HEK293 (cell line): ENCODE measurements around the gene RRAGB.

Source experiments
- CTCF ChIA-PET: fragments of 350-600 bp; formaldehyde crosslinking; extraction: SDS; loops from one replicate; lab custom pipeline; 2021; ENCODE audit warnings: antibody characterized with exemption; lab: Yijun Ruan, JAX
- POLR2A ChIA-PET: fragments of 300-600 bp; formaldehyde crosslinking; extraction: SDS; loops from one replicate; lab custom pipeline; 2020; ENCODE audit warnings: antibody characterized with exemption, inconsistent platforms; lab: Yijun Ruan, JAX
- H3K27ac ChIP-seq: fragments of 200-500 bp; sonication (Bioruptor generic); 2 replicates; pipeline ENCODE4 v1.5.1; 2014; ENCODE audit warnings: low read depth, low read length, control low read depth, inconsistent platforms; ENCODE audit errors: extremely low read depth
- H3K36me3 ChIP-seq, 2 experiments: fragments of 200-500 bp in 1 of 2; sonication (Bioruptor generic) in 1 of 2; 1 replicate in 1 of 2; 2 replicates in 1 of 2; pipeline ENCODE4 v1.5.1; 2014 to 2017; ENCODE audit warnings: inconsistent platforms in 2 of 2, low read length in 2 of 2; ENCODE audit not compliant: control insufficient read depth in 2 of 2, insufficient read depth in 1 of 2
- H3K4me1 ChIP-seq: fragments of 200-500 bp; sonication (Bioruptor generic); 2 replicates; pipeline ENCODE4 v1.5.1; 2014; ENCODE audit warnings: mild to moderate bottlenecking, low read length, inconsistent platforms; ENCODE audit not compliant: control insufficient read depth, insufficient read depth
- H3K4me3 ChIP-seq: 2 replicates; pipeline ENCODE4 v1.5.1; 2011; ENCODE audit warnings: low read depth, mild to moderate bottlenecking, control low read depth, low read length, moderate library complexity
- H3K9me3 ChIP-seq: fragments of 200-500 bp; sonication (Bioruptor generic); 2 replicates; pipeline ENCODE4 v1.5.1; 2014; ENCODE audit warnings: low read depth, low read length, inconsistent platforms; ENCODE audit not compliant: control insufficient read depth, insufficient read depth
- BCL11B ChIP-seq: fragments of 450-650 bp; formaldehyde crosslinking; IDR thresholded peaks from 2 replicates; pipeline ENCODE4 v1.5.1; 2016; ENCODE audit warnings: low read depth, missing biosample characterization, missing genetic modification characterization
- GFI1B ChIP-seq: fragments of 450-650 bp; formaldehyde crosslinking; IDR thresholded peaks from 2 replicates; pipeline ENCODE4 v1.5.1; 2016; ENCODE audit warnings: missing biosample characterization, missing genetic modification characterization
- ZNF114 ChIP-seq: fragments of 450-650 bp; formaldehyde crosslinking; IDR thresholded peaks from 2 replicates; pipeline ENCODE4 v1.5.0; 2017; ENCODE audit warnings: missing biosample characterization, missing genetic modification characterization
- ZNF174 ChIP-seq: fragments of 450-650 bp; formaldehyde crosslinking; IDR thresholded peaks from 2 replicates; pipeline ENCODE4 v1.5.0; 2017; ENCODE audit warnings: missing biosample characterization, mild to moderate bottlenecking, missing genetic modification characterization
- ZNF335 ChIP-seq: fragments of 450-650 bp; formaldehyde crosslinking; conservative IDR thresholded peaks from 2 replicates; pipeline ENCODE4 v1.5.1; 2016; ENCODE audit warnings: missing biosample characterization, missing genetic modification characterization
- ZNF391 ChIP-seq: fragments of 450-650 bp; formaldehyde crosslinking; IDR thresholded peaks from 2 replicates; pipeline ENCODE4 v1.5.1; 2016; ENCODE audit warnings: low read depth, missing biosample characterization, missing genetic modification characterization, borderline replicate concordance
- ZNF514 ChIP-seq: fragments of 450-650 bp; formaldehyde crosslinking; IDR thresholded peaks from 2 replicates; pipeline ENCODE4 v1.5.1; 2016; ENCODE audit warnings: missing biosample characterization, missing genetic modification characterization
- ZNF548 ChIP-seq: fragments of 450-650 bp; formaldehyde crosslinking; IDR thresholded peaks from 2 replicates; pipeline ENCODE4 v1.5.1; 2016; ENCODE audit warnings: missing biosample characterization, missing genetic modification characterization
- ZNF596 ChIP-seq: fragments of 450-650 bp; IDR thresholded peaks from 2 replicates; pipeline ENCODE4 v1.5.0; 2018; ENCODE audit warnings: missing biosample characterization, mild to moderate bottlenecking, missing genetic modification characterization, moderate library complexity
- ZNF768 ChIP-seq: fragments of 450-650 bp; formaldehyde crosslinking; IDR thresholded peaks from 2 replicates; pipeline ENCODE4 v1.5.1; 2018; ENCODE audit warnings: missing biosample characterization, mild to moderate bottlenecking, missing genetic modification characterization
- ZNF776 ChIP-seq: fragments of 450-650 bp; formaldehyde crosslinking; IDR thresholded peaks from 2 replicates; pipeline ENCODE4 v1.5.0; 2017; ENCODE audit warnings: missing biosample characterization, missing genetic modification characterization, borderline replicate concordance
- TF ChIP-seq, protein P1 (sequence below): fragments of 450-650 bp; formaldehyde crosslinking; IDR thresholded peaks from 2 replicates; pipeline ENCODE4 v1.5.1; 2016; ENCODE audit warnings: missing biosample characterization, missing genetic modification characterization
- TF ChIP-seq, protein P2 (sequence below): fragments of 450-650 bp; IDR thresholded peaks from 2 replicates; pipeline ENCODE4 v1.5.1; 2018; ENCODE audit warnings: missing biosample characterization, mild to moderate bottlenecking, missing genetic modification characterization
- TF ChIP-seq, protein P3 (sequence below): fragments of 450-650 bp; formaldehyde crosslinking; IDR thresholded peaks from 2 replicates; pipeline ENCODE4 v1.5.1; 2016; ENCODE audit warnings: missing biosample characterization, missing genetic modification characterization
- TF ChIP-seq, protein P4 (sequence below): fragments of 450-650 bp; formaldehyde crosslinking; IDR thresholded peaks from 2 replicates; pipeline ENCODE4 v1.5.1; 2017; ENCODE audit warnings: missing biosample characterization, missing genetic modification characterization
- TF ChIP-seq, protein P5 (sequence below): fragments of 450-650 bp; formaldehyde crosslinking; IDR thresholded peaks from 2 replicates; pipeline ENCODE4 v1.5.1; 2016; ENCODE audit warnings: missing biosample characterization, missing genetic modification characterization
- TF ChIP-seq, protein P6 (sequence below): fragments of 450-650 bp; IDR thresholded peaks from 2 replicates; pipeline ENCODE4 v1.5.1; 2018; ENCODE audit warnings: missing biosample characterization, missing genetic modification characterization
- TF ChIP-seq, protein P7 (sequence below): fragments of 450-650 bp; formaldehyde crosslinking; IDR thresholded peaks from 2 replicates; pipeline ENCODE4 v1.5.1; 2017; ENCODE audit warnings: missing biosample characterization, missing genetic modification characterization

Gene RRAGB

DNA sequence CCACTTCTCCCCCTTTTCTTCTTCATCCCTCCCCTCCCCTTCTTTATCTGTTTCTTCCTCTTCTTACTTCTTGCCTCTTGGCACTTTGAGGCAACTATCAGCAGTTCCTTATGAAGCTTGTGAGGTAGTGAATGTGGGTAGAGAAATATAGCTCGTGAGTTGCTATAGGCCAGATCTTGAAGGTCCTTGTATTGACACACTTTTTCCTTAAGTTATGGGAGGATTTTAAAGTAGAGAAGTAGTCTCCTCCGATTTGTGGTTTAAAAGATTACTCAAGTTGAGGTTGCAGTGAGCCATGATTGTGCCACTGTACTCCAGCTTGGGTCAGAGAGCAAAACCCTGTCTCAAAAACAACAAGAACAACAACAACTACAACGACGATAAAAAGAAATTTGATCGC is 3.4 kb upstream of the RRAGB start:
- no peaks in the 10 kb centered on the region for H3K36me3 ChIP-seq
- POLR2A ChIA-PET: no interaction called here
- H3K4me3 ChIP-seq: no peak overlapping the region
- no peaks in the 10 kb centered on the region for H3K4me1 ChIP-seq
- peaks cover 2% of the 10 kb centered on the region for H3K9me3 ChIP-seq
- TF ChIP-seq, protein P1, sequence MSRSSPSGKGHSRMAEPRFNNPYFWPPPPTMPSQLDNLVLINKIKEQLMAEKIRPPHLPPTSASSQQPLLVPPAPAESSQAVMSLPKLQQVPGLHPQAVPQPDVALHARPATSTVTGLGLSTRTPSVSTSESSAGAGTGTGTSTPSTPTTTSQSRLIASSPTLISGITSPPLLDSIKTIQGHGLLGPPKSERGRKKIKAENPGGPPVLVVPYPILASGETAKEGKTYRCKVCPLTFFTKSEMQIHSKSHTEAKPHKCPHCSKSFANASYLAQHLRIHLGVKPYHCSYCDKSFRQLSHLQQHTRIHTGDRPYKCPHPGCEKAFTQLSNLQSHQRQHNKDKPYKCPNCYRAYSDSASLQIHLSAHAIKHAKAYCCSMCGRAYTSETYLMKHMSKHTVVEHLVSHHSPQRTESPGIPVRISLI: no peak
- TF ChIP-seq ZNF514 (tag by site-specific recombination) (no peak), ZNF335 (tag by site-specific recombination) (no peak), ZNF548 (tag by site-specific recombination) (no peak), ZNF391 (tag by site-specific recombination) (no peak), ZNF768 (tag by site-specific recombination) (no peak), GFI1B (tag by site-specific recombination) (no peak), ZNF596 (tag by site-specific recombination) (no peak), ZNF114 (tag by site-specific recombination) (no peak), ZNF776 (tag by site-specific recombination) (no peak), ZNF174 (tag by site-specific recombination) (no peak)
- TF ChIP-seq, protein P2, sequence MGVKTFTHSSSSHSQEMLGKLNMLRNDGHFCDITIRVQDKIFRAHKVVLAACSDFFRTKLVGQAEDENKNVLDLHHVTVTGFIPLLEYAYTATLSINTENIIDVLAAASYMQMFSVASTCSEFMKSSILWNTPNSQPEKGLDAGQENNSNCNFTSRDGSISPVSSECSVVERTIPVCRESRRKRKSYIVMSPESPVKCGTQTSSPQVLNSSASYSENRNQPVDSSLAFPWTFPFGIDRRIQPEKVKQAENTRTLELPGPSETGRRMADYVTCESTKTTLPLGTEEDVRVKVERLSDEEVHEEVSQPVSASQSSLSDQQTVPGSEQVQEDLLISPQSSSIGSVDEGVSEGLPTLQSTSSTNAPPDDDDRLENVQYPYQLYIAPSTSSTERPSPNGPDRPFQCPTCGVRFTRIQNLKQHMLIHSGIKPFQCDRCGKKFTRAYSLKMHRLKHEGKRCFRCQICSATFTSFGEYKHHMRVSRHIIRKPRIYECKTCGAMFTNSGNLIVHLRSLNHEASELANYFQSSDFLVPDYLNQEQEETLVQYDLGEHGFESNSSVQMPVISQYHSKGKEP (tag by site-specific recombination): no peak
- TF ChIP-seq, protein P3, sequence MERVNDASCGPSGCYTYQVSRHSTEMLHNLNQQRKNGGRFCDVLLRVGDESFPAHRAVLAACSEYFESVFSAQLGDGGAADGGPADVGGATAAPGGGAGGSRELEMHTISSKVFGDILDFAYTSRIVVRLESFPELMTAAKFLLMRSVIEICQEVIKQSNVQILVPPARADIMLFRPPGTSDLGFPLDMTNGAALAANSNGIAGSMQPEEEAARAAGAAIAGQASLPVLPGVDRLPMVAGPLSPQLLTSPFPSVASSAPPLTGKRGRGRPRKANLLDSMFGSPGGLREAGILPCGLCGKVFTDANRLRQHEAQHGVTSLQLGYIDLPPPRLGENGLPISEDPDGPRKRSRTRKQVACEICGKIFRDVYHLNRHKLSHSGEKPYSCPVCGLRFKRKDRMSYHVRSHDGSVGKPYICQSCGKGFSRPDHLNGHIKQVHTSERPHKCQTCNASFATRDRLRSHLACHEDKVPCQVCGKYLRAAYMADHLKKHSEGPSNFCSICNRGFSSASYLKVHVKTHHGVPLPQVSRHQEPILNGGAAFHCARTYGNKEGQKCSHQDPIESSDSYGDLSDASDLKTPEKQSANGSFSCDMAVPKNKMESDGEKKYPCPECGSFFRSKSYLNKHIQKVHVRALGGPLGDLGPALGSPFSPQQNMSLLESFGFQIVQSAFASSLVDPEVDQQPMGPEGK: no peak
- TF ChIP-seq, protein P4, sequence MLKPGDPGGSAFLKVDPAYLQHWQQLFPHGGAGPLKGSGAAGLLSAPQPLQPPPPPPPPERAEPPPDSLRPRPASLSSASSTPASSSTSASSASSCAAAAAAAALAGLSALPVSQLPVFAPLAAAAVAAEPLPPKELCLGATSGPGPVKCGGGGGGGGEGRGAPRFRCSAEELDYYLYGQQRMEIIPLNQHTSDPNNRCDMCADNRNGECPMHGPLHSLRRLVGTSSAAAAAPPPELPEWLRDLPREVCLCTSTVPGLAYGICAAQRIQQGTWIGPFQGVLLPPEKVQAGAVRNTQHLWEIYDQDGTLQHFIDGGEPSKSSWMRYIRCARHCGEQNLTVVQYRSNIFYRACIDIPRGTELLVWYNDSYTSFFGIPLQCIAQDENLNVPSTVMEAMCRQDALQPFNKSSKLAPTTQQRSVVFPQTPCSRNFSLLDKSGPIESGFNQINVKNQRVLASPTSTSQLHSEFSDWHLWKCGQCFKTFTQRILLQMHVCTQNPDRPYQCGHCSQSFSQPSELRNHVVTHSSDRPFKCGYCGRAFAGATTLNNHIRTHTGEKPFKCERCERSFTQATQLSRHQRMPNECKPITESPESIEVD (tag by site-specific recombination): no peak
- TF ChIP-seq, protein P5, sequence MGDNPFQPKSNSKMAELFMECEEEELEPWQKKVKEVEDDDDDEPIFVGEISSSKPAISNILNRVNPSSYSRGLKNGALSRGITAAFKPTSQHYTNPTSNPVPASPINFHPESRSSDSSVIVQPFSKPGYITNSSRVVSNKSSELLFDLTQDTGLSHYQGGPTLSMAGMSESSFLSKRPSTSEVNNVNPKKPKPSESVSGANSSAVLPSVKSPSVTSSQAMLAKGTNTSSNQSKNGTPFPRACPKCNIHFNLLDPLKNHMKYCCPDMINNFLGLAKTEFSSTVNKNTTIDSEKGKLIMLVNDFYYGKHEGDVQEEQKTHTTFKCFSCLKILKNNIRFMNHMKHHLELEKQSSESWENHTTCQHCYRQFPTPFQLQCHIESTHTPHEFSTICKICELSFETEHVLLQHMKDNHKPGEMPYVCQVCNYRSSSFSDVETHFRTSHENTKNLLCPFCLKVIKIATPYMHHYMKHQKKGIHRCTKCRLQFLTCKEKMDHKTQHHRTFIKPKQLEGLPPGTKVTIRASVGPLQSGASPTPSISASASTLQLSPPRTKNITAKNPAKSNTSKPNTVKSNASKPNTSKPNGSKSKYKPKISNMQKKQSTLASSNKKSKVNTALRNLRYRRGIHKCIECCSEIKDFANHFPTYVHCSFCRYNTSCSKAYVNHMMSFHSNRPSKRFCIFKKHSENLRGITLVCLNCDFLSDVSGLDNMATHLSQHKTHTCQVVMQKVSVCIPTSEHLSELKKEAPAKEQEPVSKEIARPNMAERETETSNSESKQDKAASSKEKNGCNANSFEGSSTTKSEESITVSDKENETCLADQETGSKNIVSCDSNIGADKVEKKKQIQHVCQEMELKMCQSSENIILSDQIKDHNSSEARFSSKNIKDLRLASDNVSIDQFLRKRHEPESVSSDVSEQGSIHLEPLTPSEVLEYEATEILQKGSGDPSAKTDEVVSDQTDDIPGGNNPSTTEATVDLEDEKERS: no peak
- TF ChIP-seq, all 188 proteins: peak for 0
- H3K27ac ChIP-seq: no peak overlapping the region
- CTCF ChIA-PET: no interaction called here

DNA sequence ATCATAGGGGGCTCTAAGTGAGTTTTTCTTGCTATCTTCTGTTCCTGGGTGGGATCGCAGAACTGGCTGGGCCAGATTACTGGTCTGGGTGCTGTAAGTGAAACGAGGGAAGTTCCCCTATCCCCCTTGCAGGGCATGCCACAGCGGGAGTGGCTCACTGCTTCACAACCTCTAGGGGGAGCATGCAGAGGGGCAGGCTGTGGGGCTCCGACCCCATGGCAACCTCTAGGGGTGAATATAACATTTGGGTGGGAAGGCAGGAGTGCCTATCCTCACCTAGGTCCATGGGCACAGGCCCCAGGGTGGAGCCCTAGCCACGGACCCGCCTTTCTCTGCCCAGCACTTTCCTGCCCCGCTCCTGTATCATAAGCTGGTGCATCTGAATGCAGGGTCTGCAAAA is 1.7 kb upstream of the RRAGB start:
- no peak overlapping the region for H3K27ac ChIP-seq
- H3K9me3 ChIP-seq: no peaks in the 10 kb centered on the region; the same call in 1 of the 2 replicates
- H3K4me3 ChIP-seq: no peak overlapping the region
- ChIA-PET POLR2A (no interaction called here), CTCF (no interaction called here)
- TF ChIP-seq, protein P6, sequence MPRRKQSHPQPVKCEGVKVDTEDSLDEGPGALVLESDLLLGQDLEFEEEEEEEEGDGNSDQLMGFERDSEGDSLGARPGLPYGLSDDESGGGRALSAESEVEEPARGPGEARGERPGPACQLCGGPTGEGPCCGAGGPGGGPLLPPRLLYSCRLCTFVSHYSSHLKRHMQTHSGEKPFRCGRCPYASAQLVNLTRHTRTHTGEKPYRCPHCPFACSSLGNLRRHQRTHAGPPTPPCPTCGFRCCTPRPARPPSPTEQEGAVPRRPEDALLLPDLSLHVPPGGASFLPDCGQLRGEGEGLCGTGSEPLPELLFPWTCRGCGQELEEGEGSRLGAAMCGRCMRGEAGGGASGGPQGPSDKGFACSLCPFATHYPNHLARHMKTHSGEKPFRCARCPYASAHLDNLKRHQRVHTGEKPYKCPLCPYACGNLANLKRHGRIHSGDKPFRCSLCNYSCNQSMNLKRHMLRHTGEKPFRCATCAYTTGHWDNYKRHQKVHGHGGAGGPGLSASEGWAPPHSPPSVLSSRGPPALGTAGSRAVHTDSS (tag by site-specific recombination): no peak
- TF ChIP-seq BCL11B (tag by site-specific recombination): no peak
- TF ChIP-seq, protein P7, sequence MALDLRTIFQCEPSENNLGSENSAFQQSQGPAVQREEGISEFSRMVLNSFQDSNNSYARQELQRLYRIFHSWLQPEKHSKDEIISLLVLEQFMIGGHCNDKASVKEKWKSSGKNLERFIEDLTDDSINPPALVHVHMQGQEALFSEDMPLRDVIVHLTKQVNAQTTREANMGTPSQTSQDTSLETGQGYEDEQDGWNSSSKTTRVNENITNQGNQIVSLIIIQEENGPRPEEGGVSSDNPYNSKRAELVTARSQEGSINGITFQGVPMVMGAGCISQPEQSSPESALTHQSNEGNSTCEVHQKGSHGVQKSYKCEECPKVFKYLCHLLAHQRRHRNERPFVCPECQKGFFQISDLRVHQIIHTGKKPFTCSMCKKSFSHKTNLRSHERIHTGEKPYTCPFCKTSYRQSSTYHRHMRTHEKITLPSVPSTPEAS: no peak
- H3K36me3 ChIP-seq: peaks cover 0 to 7% of the 10 kb centered on the region in 2 experiments; a peak in 2 of 3 replicates
- no peaks in the 10 kb centered on the region for H3K4me1 ChIP-seq
